Muscle of leg (tissue), 11 donors: ENCODE results near the gene DENND6B. TPM values are rescaled to one million over a fixed set of nuclear protein-coding genes. Genes with fewer than 3 reads are reported as not detected.
"Not testable (repeated sequence)": the region's sequence is repeated elsewhere in the genome, so short reads cannot be mapped to it uniquely, and the experiment has no call there.

Experiments used
- DNase-seq: peaks from one replicate; pipeline ENCODE4 v3.0.0; 2013
- H3K27ac ChIP-seq: one replicate; pipeline ENCODE4 v1.5.1; 2013; ENCODE audit warnings: mild to moderate bottlenecking, low read length, control low read depth
- H3K27me3 ChIP-seq: one replicate; pipeline ENCODE4 v1.6.1; 2013; ENCODE audit warnings: low read length; ENCODE audit not compliant: control insufficient read depth, insufficient read depth
- H3K36me3 ChIP-seq: one replicate; pipeline ENCODE4 v1.6.1; 2013; ENCODE audit warnings: low read length; ENCODE audit not compliant: control insufficient read depth, insufficient read depth
- H3K4me1 ChIP-seq: one replicate; pipeline ENCODE4 v1.6.1; 2013; ENCODE audit warnings: low read length; ENCODE audit not compliant: control insufficient read depth, insufficient read depth
- H3K4me3 ChIP-seq: one replicate; pipeline ENCODE4 v1.5.1; 2013; ENCODE audit warnings: low read length, control low read depth
- H3K9me3 ChIP-seq: replicated peaks from 2 replicates; pipeline ENCODE4 v1.6.1; 2013; ENCODE audit warnings: low read depth, low read length; ENCODE audit not compliant: control insufficient read depth
- WGBS: methylation state at CpG from one replicate; pipeline ENCODE4 v1.1.5; 2013; ENCODE audit warnings: missing lambda C conversion rate; ENCODE audit not compliant: insufficient coverage; 5-methylcytosine and 5-hydroxymethylcytosine counted together
- polyA plus RNA-seq, 8 donors: library from polyadenylated mRNA; unstranded; fragments of 120-200 nt; gene quantifications; one replicate each; pipeline versions ENCODE4 v1.2.1 to v1.2.3, GENCODE V29; 2013; ENCODE audit warnings: inconsistent platforms in 1 of 8, low replicate concordance in 1 of 8; ENCODE audit not compliant: insufficient read length in 8 of 8, insufficient read depth in 1 of 8
- total RNA-seq: library from RNA; stranded (reverse); fragments of 120-200 nt; gene quantifications from one replicate; pipeline ENCODE4 v1.2.4, GENCODE V29; 2013

The DENND6B gene
- total and polyA plus RNA-seq, 9 donors = 2.0 to 7.1 (median 4.7) TPM

DNA sequence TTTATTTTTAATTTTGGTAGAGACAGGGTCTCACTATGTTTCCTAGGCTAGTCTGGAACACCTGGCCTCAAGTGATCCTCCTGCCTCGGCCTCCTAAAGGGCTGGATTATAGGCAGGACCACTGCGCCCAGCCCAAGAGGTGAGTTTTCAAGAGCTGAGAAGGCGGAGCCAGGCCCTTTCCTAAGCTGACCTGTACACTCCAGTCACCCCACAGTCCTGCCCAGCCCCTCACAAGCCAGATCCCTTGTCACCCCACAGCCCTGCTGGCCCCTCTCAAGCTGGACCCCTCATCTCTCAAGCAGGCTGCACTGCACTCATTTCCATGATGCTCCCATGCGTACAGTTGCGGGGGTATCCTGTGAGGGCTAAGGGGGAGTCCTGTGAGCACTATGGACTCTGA is 2.9 kb downstream of the DENND6B start:
- H3K9me3 ChIP-seq = no peaks in the 10 kb centered on the region
- no peak for DNase-seq
- no peak overlapping the region for H3K4me3 ChIP-seq
- 93% methylated on average over 3 of the region's 5 CpGs for WGBS
- H3K27ac ChIP-seq = no peak overlapping the region
- H3K36me3 ChIP-seq = no peaks in the 10 kb centered on the region
- no peaks in the 10 kb centered on the region for H3K27me3 ChIP-seq
- peaks cover 15% of the 10 kb centered on the region for H3K4me1 ChIP-seq

DNA sequence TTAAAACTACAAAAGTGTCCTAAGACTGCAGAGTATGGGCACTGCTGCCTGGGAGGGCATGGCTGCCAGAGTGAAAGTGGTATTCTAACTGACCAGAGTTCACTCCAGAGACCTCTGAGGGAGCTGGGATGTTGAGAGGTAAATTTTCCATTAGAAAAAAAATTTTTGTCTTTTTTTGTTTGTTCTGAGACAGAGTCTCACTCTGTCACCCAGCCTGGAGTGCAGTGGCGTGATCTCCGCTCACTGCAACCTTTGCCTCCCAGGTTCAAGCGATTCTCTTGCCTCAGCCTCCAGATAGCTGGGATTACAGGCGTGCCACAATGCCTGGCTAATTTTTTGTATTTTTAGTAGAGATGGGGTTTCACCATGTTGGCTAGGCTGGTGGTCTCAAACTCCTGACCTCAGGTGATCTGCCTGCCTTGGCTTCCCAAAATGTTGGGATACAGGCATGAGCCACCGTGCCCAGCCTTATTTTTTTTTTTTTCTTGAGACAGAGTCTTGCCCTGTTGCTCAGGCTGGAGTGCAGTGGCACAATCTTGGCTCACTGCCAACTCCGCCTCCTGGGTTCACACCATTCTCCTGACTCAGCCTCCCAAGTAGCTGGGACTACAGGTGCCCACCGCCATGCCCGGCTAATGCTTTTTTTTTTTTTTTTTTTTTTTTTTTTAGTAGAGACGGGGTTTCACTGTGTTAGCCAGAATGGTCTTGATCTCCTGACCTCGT is 4.3 kb downstream of the DENND6B start:
- WGBS = 81% methylated on average over 5 of the region's 10 CpGs
- not testable (repeated sequence) for H3K27ac ChIP-seq, H3K9me3 ChIP-seq, H3K4me3 ChIP-seq, DNase-seq, H3K36me3 ChIP-seq, H3K27me3 ChIP-seq
- peaks cover 11% of the 10 kb centered on the region for H3K4me1 ChIP-seq

GRCh38 chr22:50320671-50321325 is 6.0 kb downstream of the DENND6B start:
- H3K27ac ChIP-seq = no peak overlapping the region
- WGBS = 79% methylated on average over 7 of the region's 10 CpGs
- H3K4me3 ChIP-seq = no peak overlapping the region
- H3K9me3 ChIP-seq = no peaks in the 10 kb centered on the region
- H3K27me3 ChIP-seq = no peaks in the 10 kb centered on the region
- peaks cover 2% of the 10 kb centered on the region for H3K4me1 ChIP-seq
- DNase-seq = no peak
- H3K36me3 ChIP-seq = no peaks in the 10 kb centered on the region

DNA sequence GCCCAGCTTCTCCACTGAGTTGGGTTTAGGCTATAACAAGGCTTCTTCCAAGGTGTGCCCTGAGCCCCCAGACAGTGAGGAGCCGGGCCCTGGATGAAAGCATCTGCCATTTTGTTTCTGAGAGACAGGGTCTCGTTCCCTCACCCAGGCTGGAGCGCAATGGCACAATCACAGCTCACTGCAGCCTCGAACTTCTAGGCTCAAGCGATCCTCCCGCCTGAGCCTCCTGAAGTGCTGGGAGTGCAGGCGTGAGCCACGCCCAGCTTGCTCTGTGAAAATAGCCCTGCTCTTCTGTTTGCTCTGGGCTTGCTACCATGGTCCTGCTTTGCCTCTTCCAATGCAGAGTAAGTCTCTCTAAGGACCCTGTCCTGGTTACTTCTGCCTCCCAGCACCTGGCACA is 6.7 kb downstream of the DENND6B start:
- Histone ChIP-seq H3K4me1 (no peaks in the 10 kb centered on the region), H3K27me3 (no peaks in the 10 kb centered on the region), H3K4me3 (no peak overlapping the region), H3K36me3 (no peaks in the 10 kb centered on the region), H3K9me3 (no peaks in the 10 kb centered on the region), H3K27ac (no peak overlapping the region)
- no peak for DNase-seq
- WGBS = 89% methylated on average over 8 of the region's 8 CpGs

DNA sequence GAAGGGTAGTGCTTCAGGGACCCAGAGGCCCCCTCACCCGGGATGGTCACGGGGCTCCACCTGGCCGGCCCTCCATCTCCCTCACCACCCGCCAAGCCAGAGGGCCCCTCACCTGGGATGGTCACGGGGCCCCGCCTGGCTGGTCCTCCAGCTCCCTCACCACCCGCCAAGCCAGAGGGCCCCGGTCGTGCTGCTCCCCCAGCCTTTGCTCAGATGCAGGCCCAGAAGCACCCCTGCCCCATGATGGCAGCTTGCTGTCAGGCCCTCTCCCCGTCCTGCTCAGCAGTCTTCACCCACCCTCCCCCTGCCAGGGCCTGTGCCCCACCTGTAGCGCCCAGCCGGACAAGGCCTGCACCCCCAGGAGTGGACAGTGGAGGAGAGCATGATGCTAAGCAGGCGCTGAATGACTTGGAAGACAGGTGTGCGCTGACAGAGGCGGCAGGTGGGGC is 7.3 kb downstream of the DENND6B start:
- Histone ChIP-seq H3K9me3 (no peaks in the 10 kb centered on the region), H3K27me3 (no peaks in the 10 kb centered on the region), H3K4me3 (no peak overlapping the region), H3K36me3 (no peaks in the 10 kb centered on the region), H3K4me1 (no peaks in the 10 kb centered on the region), H3K27ac (no peak overlapping the region)
- WGBS = 83% methylated on average over 12 of the region's 15 CpGs
- no peak for DNase-seq

GRCh38 chr22:50318698-50319411 is 8.0 kb downstream of the DENND6B start:
- Histone ChIP-seq H3K4me1 (no peaks in the 10 kb centered on the region), H3K27ac (no peak overlapping the region), H3K9me3 (no peaks in the 10 kb centered on the region), H3K36me3 (no peaks in the 10 kb centered on the region), H3K27me3 (no peaks in the 10 kb centered on the region), H3K4me3 (no peak overlapping the region)
- WGBS = 72% methylated on average over 19 of the region's 21 CpGs
- no peak for DNase-seq

DNA sequence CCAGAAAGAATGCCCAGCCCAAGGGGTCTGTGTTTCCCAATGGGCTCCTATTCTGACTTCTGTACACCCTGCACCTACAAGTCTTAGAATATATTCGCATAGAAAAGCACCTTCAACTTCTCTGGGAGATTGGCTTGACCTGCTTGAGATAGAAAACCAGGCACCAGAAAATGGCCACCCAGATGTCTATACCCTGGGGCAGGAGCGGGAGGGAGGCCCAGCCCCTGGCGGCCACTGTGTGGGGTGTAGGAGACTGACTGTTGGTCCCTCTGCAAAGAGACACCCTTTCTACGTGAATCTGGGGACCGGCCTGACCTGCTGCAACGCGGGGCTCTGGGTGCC is 8.5 kb downstream of the DENND6B start:
- WGBS = 75% methylated on average over 5 of the region's 7 CpGs
- Histone ChIP-seq H3K27ac (no peak overlapping the region), H3K27me3 (no peaks in the 10 kb centered on the region), H3K9me3 (no peaks in the 10 kb centered on the region), H3K4me3 (no peak overlapping the region), H3K4me1 (no peaks in the 10 kb centered on the region), H3K36me3 (no peaks in the 10 kb centered on the region)
- DNase-seq = no peak

DNA sequence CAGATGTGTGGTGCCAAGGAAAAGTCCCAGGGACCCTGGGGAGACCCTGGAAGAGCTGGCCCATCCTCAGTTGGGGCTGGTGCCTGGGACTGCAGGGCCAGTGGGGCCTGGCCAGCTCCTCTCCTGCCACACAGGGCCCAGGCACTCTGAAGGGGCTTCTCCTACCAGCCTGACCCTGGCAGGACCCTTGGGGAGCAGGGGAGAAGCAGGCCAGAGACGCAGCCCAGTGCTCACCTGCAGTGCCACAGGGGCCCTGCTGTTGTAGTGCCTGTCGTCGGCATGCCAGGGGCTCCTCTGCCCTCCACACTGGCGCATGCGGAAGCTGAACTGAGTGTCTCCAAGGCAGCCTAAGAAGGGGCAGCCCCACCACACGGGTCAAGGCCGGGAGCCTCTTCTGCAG is 9.1 kb downstream of the DENND6B start:
- no peaks in the 10 kb centered on the region for H3K9me3 ChIP-seq

GRCh38 chr22:50317178-50317577 is 9.6 kb downstream of the DENND6B start:
- 82% methylated on average over 9 of the region's 9 CpGs for WGBS
- Histone ChIP-seq H3K27me3 (no peaks in the 10 kb centered on the region), H3K4me1 (no peaks in the 10 kb centered on the region), H3K9me3 (no peaks in the 10 kb centered on the region), H3K36me3 (no peaks in the 10 kb centered on the region), H3K27ac (no peak overlapping the region), H3K4me3 (no peak overlapping the region)
- DNase-seq = no peak

More for the DNA sequence above, 9.1 kb downstream of the DENND6B start:
- no peaks in the 10 kb centered on the region for H3K4me1 ChIP-seq
- no peaks in the 10 kb centered on the region for H3K27me3 ChIP-seq
- no peak overlapping the region for H3K4me3 ChIP-seq
- no peak for DNase-seq
- H3K27ac ChIP-seq = no peak overlapping the region
- WGBS = 87% methylated on average over 7 of the region's 7 CpGs
- no peaks in the 10 kb centered on the region for H3K36me3 ChIP-seq
